ENCODE results near the gene ABCF1. TPM values are rescaled to one million over a fixed set of nuclear protein-coding genes. Genes with fewer than 3 reads are reported as not detected.

The ABCF1 gene
- total and polyA plus RNA-seq, 9 of the 15 experiments (the other 6 are each of a cell fraction or from before 2014, with no cell fraction given) = 41.6 to 193 (median 102) TPM

GRCh38 chr6:30571075-30571761 is at the start of gene ABCF1 (continued):
- TF ChIP-seq CBX1 (IDR thresholded peaks at IDR 0.05; ENCODE audit: low read depth) = no peak; the same call in 1 of the 2 replicates
- TF ChIP-seq POLR2G (IDR thresholded peaks at IDR 0.05; ENCODE audit: low read depth, low read length) = peak; percentile 98
- TF ChIP-seq, protein P1, sequence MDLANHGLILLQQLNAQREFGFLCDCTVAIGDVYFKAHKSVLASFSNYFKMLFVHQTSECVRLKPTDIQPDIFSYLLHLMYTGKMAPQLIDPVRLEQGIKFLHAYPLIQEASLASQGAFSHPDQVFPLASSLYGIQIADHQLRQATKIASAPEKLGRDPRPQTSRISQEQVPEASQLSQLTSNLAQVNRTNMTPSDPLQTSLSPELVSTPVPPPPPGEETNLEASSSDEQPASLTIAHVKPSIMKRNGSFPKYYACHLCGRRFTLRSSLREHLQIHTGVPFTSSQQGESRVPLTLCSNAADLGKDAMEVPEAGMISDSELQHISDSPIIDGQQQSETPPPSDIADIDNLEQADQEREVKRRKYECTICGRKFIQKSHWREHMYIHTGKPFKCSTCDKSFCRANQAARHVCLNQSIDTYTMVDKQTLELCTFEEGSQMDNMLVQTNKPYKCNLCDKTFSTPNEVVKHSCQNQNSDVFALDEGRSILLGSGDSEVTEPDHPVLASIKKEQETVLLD (IDR thresholded peaks at IDR 0.05) = peak; percentile 99
- peak; percentile 85 for TF ChIP-seq CTBP1 (IDR thresholded peaks at IDR 0.05; ENCODE audit: borderline replicate concordance)
- peak; percentile 97 for TF ChIP-seq L3MBTL2 (IDR thresholded peaks at IDR 0.05)
- peak; percentile 96 for TF ChIP-seq DIDO1 (tag; IDR thresholded peaks at IDR 0.05; ENCODE audit: low read depth)
- 0 out of 2 replicates have a peak, but pooled peaks have one; percentile 42 for TF ChIP-seq TCFL5 (CRISPR knock-in tag; conservative IDR thresholded peaks at IDR 0.05)
- TF ChIP-seq HLTF (IDR thresholded peaks at IDR 0.05) = peak; percentile 41
- peak; percentile 94 for TF ChIP-seq ELF4 (CRISPR knock-in tag; IDR thresholded peaks at IDR 0.05)
- peak; percentile 61 to 95 (median 91) for TF ChIP-seq YY1 (IDR thresholded peaks at IDR 0.05; ENCODE audit: borderline replicate concordance in 1 of 3, control insufficient read depth in 1 of 3, extremely low read depth in 1 of 3, insufficient read depth in 3 of 3, insufficient read length in 1 of 3, insufficient replicate concordance in 2 of 3, low read depth in 1 of 3, low read length in 2 of 3)
- TF ChIP-seq ZNF12 (CRISPR knock-in tag; IDR thresholded peaks at IDR 0.05) = peak; percentile 63
- TF ChIP-seq NR2C1 (IDR thresholded peaks at IDR 0.05) = peak; percentile 90
- peak; percentile 91 for TF ChIP-seq NR2C1 (tag; IDR thresholded peaks at IDR 0.05)
- no peak for TF ChIP-seq ZNF512 (tag; IDR thresholded peaks at IDR 0.05)
- TF ChIP-seq RBBP5 (IDR thresholded peaks at IDR 0.05; ENCODE audit: borderline replicate concordance, insufficient read depth, low read length, poor library complexity, severe bottlenecking) = peak; percentile 93
- 0 out of 2 replicates have a peak, but pooled peaks have one; percentile 56 for TF ChIP-seq ZNF23 (CRISPR knock-in tag; IDR thresholded peaks at IDR 0.05)
- no peak for TF ChIP-seq SRSF7 (optimal IDR thresholded peaks at IDR 0.05; ENCODE audit: low read depth, low read length)
- TF ChIP-seq, protein P2, sequence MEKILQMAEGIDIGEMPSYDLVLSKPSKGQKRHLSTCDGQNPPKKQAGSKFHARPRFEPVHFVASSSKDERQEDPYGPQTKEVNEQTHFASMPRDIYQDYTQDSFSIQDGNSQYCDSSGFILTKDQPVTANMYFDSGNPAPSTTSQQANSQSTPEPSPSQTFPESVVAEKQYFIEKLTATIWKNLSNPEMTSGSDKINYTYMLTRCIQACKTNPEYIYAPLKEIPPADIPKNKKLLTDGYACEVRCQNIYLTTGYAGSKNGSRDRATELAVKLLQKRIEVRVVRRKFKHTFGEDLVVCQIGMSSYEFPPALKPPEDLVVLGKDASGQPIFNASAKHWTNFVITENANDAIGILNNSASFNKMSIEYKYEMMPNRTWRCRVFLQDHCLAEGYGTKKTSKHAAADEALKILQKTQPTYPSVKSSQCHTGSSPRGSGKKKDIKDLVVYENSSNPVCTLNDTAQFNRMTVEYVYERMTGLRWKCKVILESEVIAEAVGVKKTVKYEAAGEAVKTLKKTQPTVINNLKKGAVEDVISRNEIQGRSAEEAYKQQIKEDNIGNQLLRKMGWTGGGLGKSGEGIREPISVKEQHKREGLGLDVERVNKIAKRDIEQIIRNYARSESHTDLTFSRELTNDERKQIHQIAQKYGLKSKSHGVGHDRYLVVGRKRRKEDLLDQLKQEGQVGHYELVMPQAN (IDR thresholded peaks at IDR 0.05; ENCODE audit: borderline replicate concordance) = peak; percentile 99
- no peak for TF ChIP-seq DDX20 (tag; IDR thresholded peaks at IDR 0.05; ENCODE audit: low read depth)
- TF ChIP-seq, protein P3, sequence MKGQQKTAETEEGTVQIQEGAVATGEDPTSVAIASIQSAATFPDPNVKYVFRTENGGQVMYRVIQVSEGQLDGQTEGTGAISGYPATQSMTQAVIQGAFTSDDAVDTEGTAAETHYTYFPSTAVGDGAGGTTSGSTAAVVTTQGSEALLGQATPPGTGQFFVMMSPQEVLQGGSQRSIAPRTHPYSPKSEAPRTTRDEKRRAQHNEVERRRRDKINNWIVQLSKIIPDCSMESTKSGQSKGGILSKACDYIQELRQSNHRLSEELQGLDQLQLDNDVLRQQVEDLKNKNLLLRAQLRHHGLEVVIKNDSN (CRISPR knock-in tag; IDR thresholded peaks at IDR 0.05) = peak; percentile 81
- TF ChIP-seq POLR3G (IDR thresholded peaks at IDR 0.05; ENCODE audit: extremely low read depth, insufficient read length, insufficient replicate concordance) = no peak

Data from K562 (cell line).